GM18519 (cell line): ENCODE data around the gene MAP1LC3C.
"Not testable (repeated sequence)": the region's sequence is repeated elsewhere in the genome, so short reads cannot be mapped to it uniquely, and the experiment has no call there.

Experiments used
- ATAC-seq: cut with Tn5 transposase; IDR thresholded peaks from one replicate; pipeline ENCODE4 v1.9.1; 2021; ENCODE audit warnings: mild to moderate bottlenecking, moderate library complexity; ENCODE audit not compliant: unreplicated experiment, low FRiP score

Gene MAP1LC3C

DNA sequence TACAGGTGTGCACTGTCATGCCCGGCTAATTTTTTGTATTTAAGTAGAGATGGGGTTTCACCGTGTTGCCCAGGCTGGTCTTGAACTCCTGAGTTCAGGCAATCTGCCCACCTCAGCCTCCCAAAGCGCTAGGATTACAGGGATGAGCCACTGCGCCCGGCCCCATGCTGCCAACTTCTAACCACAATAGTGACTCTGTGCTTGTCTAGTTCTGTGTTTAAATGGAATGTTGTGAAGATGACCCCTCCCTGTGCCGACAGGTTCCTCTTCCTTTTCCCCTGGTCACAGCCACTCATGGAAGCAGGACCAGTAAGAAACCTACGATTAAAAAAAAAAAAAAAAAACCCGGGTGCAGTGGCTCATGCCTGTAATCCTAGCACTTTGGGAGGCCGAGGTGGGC lies 4.7 kb downstream of the MAP1LC3C start:
- ATAC-seq: no peak

DNA sequence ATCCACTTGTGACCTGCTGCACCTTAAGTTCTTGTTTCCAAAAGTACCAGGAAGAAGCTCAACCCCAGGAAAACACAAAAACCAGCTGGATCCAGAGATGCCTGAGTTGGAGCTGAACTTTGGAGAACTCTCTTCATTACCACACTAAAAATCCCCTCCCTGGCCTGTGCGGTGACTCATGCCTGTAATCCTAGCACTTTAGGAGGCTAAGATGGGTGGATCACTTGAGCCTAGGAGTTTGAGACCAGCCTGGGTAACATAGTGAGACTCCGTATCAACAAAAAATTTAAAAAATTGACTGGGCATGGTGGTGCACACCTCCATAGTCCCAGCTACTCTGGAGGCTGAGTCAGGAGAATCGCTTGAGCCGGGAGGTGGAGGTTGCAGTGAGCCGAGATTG lies 6.2 kb downstream of the MAP1LC3C start:
- ATAC-seq: no peak

DNA sequence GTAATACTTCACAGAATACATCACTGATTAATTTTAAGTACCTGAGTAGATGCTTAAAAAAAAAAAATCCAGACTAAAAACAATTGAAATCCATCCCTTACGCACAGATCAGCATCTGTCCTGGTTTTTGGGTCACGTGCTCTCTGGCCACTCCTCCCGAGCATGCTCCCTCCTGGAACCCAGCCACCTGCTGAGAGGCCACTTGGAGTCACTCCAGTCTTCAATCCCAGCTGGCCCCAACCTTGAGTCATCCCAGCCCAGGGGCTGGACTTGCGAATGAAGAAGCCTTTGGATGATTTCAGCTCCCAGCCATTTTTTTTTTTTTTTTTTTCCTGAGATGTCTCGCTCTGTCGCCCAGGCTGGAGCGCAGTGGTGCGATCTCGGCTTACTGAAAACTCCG lies 8.9 kb downstream of the MAP1LC3C start:
- ATAC-seq: no peak

GRCh38 chr1:241988389-241988930 lies 10.4 kb downstream of the MAP1LC3C start:
- not testable (repeated sequence) for ATAC-seq

- ATAC-seq: peak; percentile 49
Observed at GRCh38 chr1:241985787-241986186, 13.1 kb downstream of the MAP1LC3C start.

GRCh38 chr1:241979926-241980325 lies 19.0 kb downstream of the MAP1LC3C start:
- ATAC-seq: no peak

DNA sequence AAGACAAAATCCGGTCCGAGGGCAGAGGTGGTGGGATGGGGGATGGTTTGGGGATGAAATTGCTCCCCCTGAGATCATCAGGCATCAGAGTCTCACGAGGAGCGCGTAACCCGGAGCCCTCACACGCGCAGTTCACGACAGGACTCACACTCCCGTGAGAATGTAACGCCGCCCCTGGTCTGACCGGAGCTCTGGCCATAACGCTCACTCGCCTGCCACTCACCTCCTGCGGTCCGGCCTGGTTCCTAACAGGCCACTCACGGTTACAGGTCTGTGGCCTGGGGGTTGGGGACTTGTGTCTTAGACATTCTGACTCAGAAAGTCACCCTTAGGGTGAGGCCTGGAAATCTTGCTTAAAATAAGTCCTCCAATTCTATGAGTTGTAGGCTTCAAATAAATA lies 19.8 kb downstream of the MAP1LC3C start:
- no peak for ATAC-seq

DNA sequence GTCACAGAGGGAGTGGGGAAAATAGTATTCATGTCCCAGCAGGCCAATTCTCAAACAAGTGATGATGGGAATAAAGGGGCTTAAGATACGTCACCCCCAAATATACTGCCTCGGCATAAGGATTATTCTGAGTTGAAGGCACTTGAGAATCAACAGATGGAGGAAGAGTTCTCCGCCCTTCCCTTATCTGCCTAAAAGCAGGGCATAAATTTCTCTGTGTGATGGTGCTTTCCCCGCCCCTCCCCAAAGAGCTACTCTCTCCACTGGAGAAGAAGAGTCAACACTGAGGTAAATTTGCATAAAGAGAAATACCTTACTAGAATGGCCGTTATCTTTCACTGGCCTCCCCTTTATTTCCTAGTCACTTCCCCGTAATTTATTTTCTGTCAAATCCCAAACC lies 22.7 kb downstream of the MAP1LC3C start:
- no peak for ATAC-seq

GRCh38 chr1:241972703-241973369 lies 26.1 kb downstream of the MAP1LC3C start:
- no peak for ATAC-seq

DNA sequence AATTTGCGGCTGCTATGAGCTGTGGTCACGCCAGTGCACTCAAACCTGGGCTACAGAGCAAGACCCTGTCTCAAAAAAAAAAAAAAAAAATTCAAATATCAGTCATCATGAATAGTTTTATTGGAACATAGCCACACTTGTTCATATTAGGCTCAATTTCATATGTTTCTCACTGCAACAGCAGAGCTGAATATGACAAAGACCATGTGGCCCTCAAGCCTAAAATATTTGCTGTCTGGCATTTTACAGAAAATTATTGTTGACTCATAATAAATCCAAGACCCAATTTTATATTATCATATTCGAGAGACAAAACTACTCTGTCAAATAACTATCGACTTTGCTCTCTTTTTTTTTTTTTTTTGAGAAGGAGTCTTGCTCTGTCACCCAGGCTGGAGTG lies 30.3 kb downstream of the MAP1LC3C start:
- ATAC-seq: no peak

GRCh38 chr1:241964550-241965282 lies 34.2 kb downstream of the MAP1LC3C start:
- ATAC-seq: no peak

GRCh38 chr1:241963722-241964121 lies 35.2 kb downstream of the MAP1LC3C start:
- no peak for ATAC-seq

DNA sequence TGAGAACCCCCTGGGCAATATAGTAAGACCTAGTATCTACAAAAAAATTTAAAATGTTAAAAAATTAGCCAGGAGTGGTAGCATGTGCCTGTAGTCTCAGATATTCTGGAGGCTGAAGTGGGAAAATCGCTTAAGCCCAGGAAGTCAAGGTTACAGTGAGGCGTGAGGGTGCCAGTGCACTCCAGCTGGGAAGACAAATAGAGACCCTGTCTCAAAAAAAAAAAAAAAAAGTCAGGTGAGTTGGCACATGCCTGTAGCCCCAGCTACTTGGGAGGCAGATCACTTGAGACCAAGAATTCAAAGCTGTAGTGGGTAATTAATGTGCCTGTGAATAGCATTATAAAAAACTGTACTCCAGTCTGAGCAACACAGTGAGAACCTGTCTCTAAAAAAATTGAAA lies 36.7 kb downstream of the MAP1LC3C start:
- ATAC-seq: no peak

GRCh38 chr1:241957692-241958494 lies 41.0 kb downstream of the MAP1LC3C start, which contains the start of gene BECN2:
BECN2 (plus strand) TSS chr1:241957767; CDS start chr1:241957767, 0 bp downstream.
- no peak for ATAC-seq

GRCh38 chr1:241950390-241950789 lies 48.5 kb downstream of the MAP1LC3C start:
- ATAC-seq: no peak

DNA sequence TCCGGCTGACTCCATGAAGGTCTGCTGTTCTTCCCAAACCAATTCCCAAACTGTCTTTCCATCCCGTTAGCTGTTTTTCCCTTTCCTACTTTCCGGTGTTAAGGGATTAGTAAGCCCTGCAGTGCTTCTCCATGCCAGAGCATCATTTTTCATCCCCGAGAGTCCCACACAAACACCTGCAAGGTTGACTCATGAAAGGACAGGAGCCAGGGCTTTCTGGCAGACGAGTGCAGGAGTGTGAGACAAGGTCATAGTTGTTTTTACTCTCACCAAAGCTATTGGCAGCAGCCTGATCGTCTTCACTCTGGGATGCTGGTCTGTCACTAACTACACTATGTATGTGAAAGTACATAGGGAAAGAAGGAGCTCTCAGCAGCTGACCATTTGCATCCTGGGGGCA lies 51.5 kb downstream of the MAP1LC3C start:
- ATAC-seq: no peak
